HCT116 (cell line): ENCODE data around the gene TNFAIP8L3. TPM values are rescaled to one million over a fixed set of nuclear protein-coding genes. Genes with fewer than 3 reads are reported as not detected.

Source experiments
- ATAC-seq: fragments of 200-7000 bp; cut with Tn5 transposase; 2 replicates; pipeline ENCODE4 v1.9.1; 2020; ENCODE audit warnings: mild to moderate bottlenecking, moderate library complexity
- BruUV-seq: library from RNA; stranded (reverse); fragments of 400-500 nt; replicated peaks from 2 replicates; lab custom pipeline; 2021; lab: Mats Ljungman, UMichigan
- CTCF ChIA-PET: fragments of 300-600 bp; sonication (Branson Sonifier 250); formaldehyde crosslinking; loops from one replicate; lab custom pipeline; 2021; ENCODE audit warnings: antibody characterized with exemption; lab: Charles Lee
- POLR2A ChIA-PET: fragments of 300-600, 350-600 bp; sonication (Branson Sonifier 250); formaldehyde crosslinking; loops from one replicate; lab custom pipeline; 2021; ENCODE audit warnings: antibody characterized with exemption; lab: Charles Lee
- RAD21 ChIA-PET, 2 experiments: fragments of 300-600 bp; sonication (Branson Sonifier 250); formaldehyde crosslinking; loops; one replicate each; lab custom pipeline; 2023; ENCODE audit warnings: low total read pairs in 2 of 2; ENCODE audit not compliant: uncharacterized antibody in 2 of 2, unreplicated experiment in 2 of 2, low non-redundant PET in 1 of 2; lab: Charles Lee
- DNase-seq: peaks from one replicate; pipeline ENCODE4 v3.0.0-alpha.2; 2010; ENCODE audit warnings: low read depth, low spot score
- H2AFZ ChIP-seq: fragments of 200-600 bp; shearing (Covaris generic), sonication (generic); 2 replicates; pipeline ENCODE4 v1.6.1; 2017; ENCODE audit warnings: low read depth, mixed run types, mixed read lengths, antibody characterized with exemption, low read length; ENCODE audit not compliant: poor library complexity, severe bottlenecking
- H3K27ac ChIP-seq: 2 replicates; pipeline ENCODE4 v1.5.1; 2012; ENCODE audit warnings: low read depth, low read length
- H3K27me3 ChIP-seq: fragments of 200-600 bp; sonication (generic); 2 replicates; pipeline ENCODE4 v1.6.1; 2016; ENCODE audit warnings: mixed run types, low read length, mixed read lengths; ENCODE audit not compliant: insufficient read depth
- H3K36me3 ChIP-seq, 2 experiments: fragments of 200-500 bp in 1 of 2; fragments of 200-600 bp in 1 of 2; sonication (Bioruptor generic) in 1 of 2; sonication (generic) in 1 of 2; 2 replicates each; pipeline versions ENCODE4 v1.5.1 to v1.6.1; 2014 to 2016; ENCODE audit warnings: low read length in 2 of 2, inconsistent platforms in 1 of 2, mixed read lengths in 1 of 2, mixed run types in 1 of 2; ENCODE audit not compliant: insufficient read depth in 2 of 2, control insufficient read depth in 1 of 2
- H3K4me1 ChIP-seq, 2 experiments: fragments of 200-600 bp in 1 of 2; sonication (generic) in 1 of 2; 2 replicates each; pipeline versions ENCODE4 v1.5.1 to v1.6.1; 2012 to 2017; ENCODE audit warnings: low read length in 2 of 2, inconsistent platforms in 1 of 2, mild to moderate bottlenecking in 1 of 2, mixed read lengths in 1 of 2, mixed run types in 1 of 2, moderate library complexity in 1 of 2; ENCODE audit not compliant: insufficient read depth in 2 of 2, control insufficient read depth in 1 of 2
- H3K4me2 ChIP-seq: fragments of 200-600 bp; sonication (generic); 2 replicates; pipeline ENCODE4 v1.6.1; 2017; ENCODE audit warnings: mixed run types, low read length, mixed read lengths
- H3K4me3 ChIP-seq, 2 experiments: fragments of 200-600 bp in 1 of 2; sonication (generic) in 1 of 2; replicated peaks in 1 of 2; 2 replicates each; pipeline ENCODE4 v1.5.1; 2011 to 2016; ENCODE audit warnings: low read length in 2 of 2, control low read depth in 1 of 2, low read depth in 1 of 2, mild to moderate bottlenecking in 1 of 2, mixed read lengths in 1 of 2, mixed run types in 1 of 2
- H3K79me2 ChIP-seq: fragments of 200-600 bp; sonication (generic); 2 replicates; pipeline ENCODE4 v1.6.1; 2017; ENCODE audit warnings: mild to moderate bottlenecking, mixed run types, low read length, moderate library complexity, mixed read lengths; ENCODE audit not compliant: insufficient read depth
- H3K9ac ChIP-seq: fragments of 200-600 bp; sonication (generic); 2 replicates; pipeline ENCODE4 v1.6.1; 2016; ENCODE audit warnings: low read length, mixed read lengths
- H3K9me2 ChIP-seq: fragments of 200-600 bp; sonication (generic), shearing (Covaris generic); 2 replicates; pipeline ENCODE4 v1.6.1; 2017; ENCODE audit warnings: mixed run types, mild to moderate bottlenecking, moderate library complexity; ENCODE audit not compliant: insufficient read depth
- H3K9me3 ChIP-seq, 2 experiments: fragments of 200-500 bp in 1 of 2; fragments of 200-600 bp in 1 of 2; sonication (Bioruptor generic) in 1 of 2; sonication (generic) in 1 of 2; 2 replicates each; pipeline ENCODE4 v1.6.1; 2014 to 2017; ENCODE audit warnings: low read length in 2 of 2, mixed read lengths in 2 of 2, inconsistent platforms in 1 of 2, low read depth in 1 of 2, mild to moderate bottlenecking in 1 of 2, mixed run types in 1 of 2, moderate library complexity in 1 of 2; ENCODE audit not compliant: control insufficient read depth in 1 of 2, insufficient read depth in 1 of 2
- H4K20me1 ChIP-seq: fragments of 200-600 bp; sonication (generic), shearing (Covaris generic); 2 replicates; pipeline ENCODE4 v1.6.1; 2017; ENCODE audit warnings: mixed run types, mild to moderate bottlenecking, moderate library complexity; ENCODE audit not compliant: insufficient read depth
- CBX3 ChIP-seq: IDR thresholded peaks from 2 replicates; pipeline ENCODE4 v1.6.1; 2012; ENCODE audit warnings: low read depth
- ELF1 ChIP-seq: IDR thresholded peaks from 2 replicates; pipeline ENCODE4 v1.6.1; 2012; ENCODE audit warnings: low read depth, borderline replicate concordance
- EZH2 ChIP-seq: fragments of 200-600 bp; sonication (generic); IDR thresholded peaks from 2 replicates; pipeline ENCODE4 v1.6.1; 2017; ENCODE audit warnings: antibody characterized with exemption, mixed run types
- EZH2phosphoT487 ChIP-seq: fragments of 200-600 bp; IDR thresholded peaks from 2 replicates; pipeline ENCODE4 v1.6.1; 2018; ENCODE audit warnings: antibody characterized with exemption, borderline replicate concordance
- JUND ChIP-seq: IDR thresholded peaks from 2 replicates; pipeline ENCODE4 v1.6.1; 2012
- POLR2AphosphoS5 ChIP-seq: IDR thresholded peaks from 2 replicates; pipeline ENCODE4 v1.6.1; 2011; ENCODE audit warnings: mild to moderate bottlenecking, low read depth, low read length, moderate library complexity
- RAD21 ChIP-seq: IDR thresholded peaks from 2 replicates; pipeline ENCODE4 v1.6.1; 2012; ENCODE audit warnings: low read depth, mild to moderate bottlenecking
- SIN3A ChIP-seq: IDR thresholded peaks from 2 replicates; pipeline ENCODE4 v1.6.1; 2012; ENCODE audit warnings: low read depth
- SP1 ChIP-seq: IDR thresholded peaks from 2 replicates; pipeline ENCODE4 v1.6.1; 2012; ENCODE audit warnings: low read depth
- SRF ChIP-seq: IDR thresholded peaks from 2 replicates; pipeline ENCODE4 v1.6.1; 2012; ENCODE audit warnings: low read depth
- TCF7L2 ChIP-seq: IDR thresholded peaks from 2 replicates; pipeline ENCODE4 v1.7.0; 2011; ENCODE audit warnings: borderline replicate concordance, inconsistent platforms; ENCODE audit not compliant: insufficient read depth, insufficient read length; ENCODE audit errors: extremely low read depth
- YY1 ChIP-seq: IDR thresholded peaks from 2 replicates; pipeline ENCODE4 v1.6.1; 2011; ENCODE audit warnings: low read length, low read depth, moderate library complexity, mild to moderate bottlenecking; ENCODE audit not compliant: insufficient replicate concordance; ENCODE audit errors: extremely low read depth
- ZBTB33 ChIP-seq: IDR thresholded peaks from 2 replicates; pipeline ENCODE4 v1.6.1; 2011; ENCODE audit warnings: mild to moderate bottlenecking, low read length, moderate library complexity; ENCODE audit not compliant: insufficient replicate concordance; ENCODE audit errors: extremely low read depth
- ZFX ChIP-seq: fragments of 450-650 bp; IDR thresholded peaks from 2 replicates; pipeline ENCODE4 v1.6.1; 2017
- ZNF274 ChIP-seq: fragments of 200-500 bp; sonication (Bioruptor generic); IDR thresholded peaks from 2 replicates; pipeline ENCODE4 v1.6.1; 2014; ENCODE audit warnings: mild to moderate bottlenecking, low read depth, low read length, inconsistent platforms
- intact Hi-C: fragments of 100-400 bp; cut with micrococcal nuclease; formaldehyde crosslinking; loops from 2 replicates; pipeline ENCODE4 v1.10.0; 2022
- total RNA-seq: library from RNA; stranded (reverse); gene quantifications from one replicate; pipeline ENCODE4 v1.2.1, GENCODE V29; 2021; ENCODE audit not compliant: unreplicated experiment

TNFAIP8L3 gene
- total RNA-seq, 1 experiment from 2014 or later = 0.47 TPM

GRCh38 chr15:51088585-51088984, 6.1 kb downstream of the TNFAIP8L3 start:
- no peak overlapping the region for H2AFZ ChIP-seq
- H3K27ac ChIP-seq = no peak overlapping the region
- intact Hi-C loops = no loop called here
- H3K9me2 ChIP-seq = no peaks in the 10 kb centered on the region
- no peaks in the 10 kb centered on the region for H4K20me1 ChIP-seq
- CTCF ChIA-PET = no interaction called here
- H3K4me3 ChIP-seq = no peak overlapping the region
- no peak overlapping the region for H3K9ac ChIP-seq
- POLR2A ChIA-PET = no interaction called here
- ATAC-seq (no peak), DNase-seq (no peak)
- no TSS peak for BruUV-seq
- H3K9me3 ChIP-seq = no peaks in the 10 kb centered on the region
- H3K79me2 ChIP-seq = no peaks in the 10 kb centered on the region
- no peaks in the 10 kb centered on the region for H3K36me3 ChIP-seq
- 0 out of 4 replicates have a peak, but pooled peaks cover 0 to 3% of the 10 kb centered on the region in 2 experiments for H3K4me1 ChIP-seq
- H3K4me2 ChIP-seq = no peak overlapping the region
- H3K27me3 ChIP-seq = no peaks in the 10 kb centered on the region
- RAD21 ChIA-PET = no interaction called here
- TF ChIP-seq CBX3 (no peak), TCF7L2 (no peak), EZH2phosphoT487 (no peak), SIN3A (no peak), ZFX (no peak), RAD21 (no peak)

GRCh38 chr15:51087513-51087912, 7.2 kb downstream of the TNFAIP8L3 start:
- no peak for ATAC-seq
- RAD21 ChIA-PET = no interaction called here

More at GRCh38 chr15:51087513-51087912, 7.2 kb downstream of the TNFAIP8L3 start:
- H2AFZ ChIP-seq = no peak overlapping the region
- H3K27ac ChIP-seq = no peak overlapping the region
- H3K36me3 ChIP-seq = no peaks in the 10 kb centered on the region
- no peaks in the 10 kb centered on the region for H3K27me3 ChIP-seq
- H4K20me1 ChIP-seq = no peaks in the 10 kb centered on the region
- H3K4me2 ChIP-seq = no peak overlapping the region
- no TSS peak for BruUV-seq
- H3K9me2 ChIP-seq = no peaks in the 10 kb centered on the region
- TF ChIP-seq ZBTB33 = no peak
- no peak for TF ChIP-seq JUND
- no peak for TF ChIP-seq EZH2
- TF ChIP-seq ELF1 = no peak
- TF ChIP-seq SP1 = no peak
- TF ChIP-seq SRF = no peak
- TF ChIP-seq SIN3A = no peak
- TF ChIP-seq ZNF274 = no peak
- TF ChIP-seq TCF7L2 = no peak
- no peak for TF ChIP-seq POLR2AphosphoS5
- no peak for TF ChIP-seq YY1
- TF ChIP-seq CBX3 = no peak
- TF ChIP-seq, all 23 proteins: peak for 0
- POLR2A ChIA-PET = no interaction called here
- H3K9me3 ChIP-seq = no peaks in the 10 kb centered on the region
- no peak overlapping the region for H3K9ac ChIP-seq
- H3K4me1 ChIP-seq = 0 out of 4 replicates have a peak, but pooled peaks cover 0 to 3% of the 10 kb centered on the region in 2 experiments
- CTCF ChIA-PET = no interaction called here
- intact Hi-C loops = no loop called here
- DNase-seq = no peak
- no peak overlapping the region for H3K4me3 ChIP-seq
- H3K79me2 ChIP-seq = no peaks in the 10 kb centered on the region
